Kidney capillary endothelial cell (primary cell): Measurements from ENCODE around the gene MANF.
"Not testable (repeated sequence)": the region's sequence is repeated elsewhere in the genome, so short reads cannot be mapped to it uniquely, and the experiment has no call there.

Experiments used
- DNase-seq: peaks from one replicate; pipeline ENCODE4 v3.0.0-alpha.2; 2018; ENCODE audit warnings: low spot score

MANF gene

GRCh38 chr3:51384726-51385473 lies at the start of gene MANF:
TSS of gene MANF (plus strand) at chr3:51385291. CDS start at chr3:51385343, 52 bp downstream.
- peak; percentile 96 for DNase-seq

- no peak for DNase-seq
These were observed 48.8 kb upstream of the MANF start for GRCh38 chr3:51336261-51336660.

DNA sequence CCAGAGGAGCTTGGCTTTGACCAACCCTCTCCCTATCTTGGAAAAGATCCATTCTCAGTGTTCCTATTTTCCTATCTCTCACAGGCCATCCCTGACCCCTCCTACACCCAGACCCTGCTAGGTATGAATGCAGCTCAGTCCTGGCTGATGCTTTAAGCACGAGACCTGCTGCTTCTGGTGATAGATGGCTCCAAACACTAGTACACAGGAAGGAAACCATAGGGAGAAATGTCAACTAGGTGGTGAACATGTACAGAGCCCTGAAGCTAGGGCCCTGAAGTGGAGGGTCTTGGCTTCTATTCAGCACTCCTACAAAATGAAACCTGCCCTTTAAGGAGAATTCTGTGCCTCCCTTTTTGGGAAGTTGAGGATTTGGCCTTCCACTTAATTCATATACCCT lies 47.4 kb upstream of the MANF start:
- no peak for DNase-seq

- no peak for DNase-seq
These were observed 46.5 kb upstream of the MANF start for GRCh38 chr3:51338632-51339031.

DNA sequence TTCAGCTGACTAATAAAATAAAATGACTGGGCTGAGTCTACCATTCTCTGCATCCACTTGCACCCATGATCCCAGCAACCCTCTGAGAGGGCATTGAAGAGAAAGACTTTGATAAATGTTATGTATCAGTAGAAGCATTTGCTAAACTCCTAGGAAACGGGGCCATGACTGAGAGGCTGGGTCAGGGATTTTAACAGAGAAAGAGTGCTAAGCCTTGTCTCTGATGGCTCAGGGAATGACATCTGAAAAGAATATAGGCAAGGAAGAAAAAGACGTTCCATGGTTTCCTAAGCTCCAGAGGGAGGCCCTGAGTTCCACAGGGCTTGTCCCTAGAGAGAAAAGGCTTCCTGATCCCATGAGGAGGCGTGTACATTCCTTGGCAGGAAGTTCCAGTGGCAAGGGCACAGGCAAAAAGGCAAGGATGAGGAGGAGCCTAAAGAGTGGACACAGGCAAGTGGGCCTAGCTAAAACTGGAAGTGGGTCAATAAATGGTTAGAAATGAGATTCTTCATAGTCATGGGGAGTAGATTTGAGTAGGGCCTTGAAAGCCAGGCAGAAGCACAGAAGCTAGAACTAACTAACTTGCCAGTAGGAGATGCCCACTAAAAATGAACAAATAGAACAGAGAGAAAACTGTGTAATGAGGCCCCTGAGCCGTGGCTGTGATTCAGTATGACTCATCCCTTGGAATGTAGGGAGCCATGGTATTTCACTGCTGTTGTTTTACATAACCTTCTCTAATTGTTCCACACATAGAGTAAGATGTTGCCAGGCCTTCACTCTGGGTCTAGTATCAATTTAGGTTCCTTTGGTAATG lies 44.9 kb upstream of the MANF start:
- DNase-seq, result peak; percentile 90

DNA sequence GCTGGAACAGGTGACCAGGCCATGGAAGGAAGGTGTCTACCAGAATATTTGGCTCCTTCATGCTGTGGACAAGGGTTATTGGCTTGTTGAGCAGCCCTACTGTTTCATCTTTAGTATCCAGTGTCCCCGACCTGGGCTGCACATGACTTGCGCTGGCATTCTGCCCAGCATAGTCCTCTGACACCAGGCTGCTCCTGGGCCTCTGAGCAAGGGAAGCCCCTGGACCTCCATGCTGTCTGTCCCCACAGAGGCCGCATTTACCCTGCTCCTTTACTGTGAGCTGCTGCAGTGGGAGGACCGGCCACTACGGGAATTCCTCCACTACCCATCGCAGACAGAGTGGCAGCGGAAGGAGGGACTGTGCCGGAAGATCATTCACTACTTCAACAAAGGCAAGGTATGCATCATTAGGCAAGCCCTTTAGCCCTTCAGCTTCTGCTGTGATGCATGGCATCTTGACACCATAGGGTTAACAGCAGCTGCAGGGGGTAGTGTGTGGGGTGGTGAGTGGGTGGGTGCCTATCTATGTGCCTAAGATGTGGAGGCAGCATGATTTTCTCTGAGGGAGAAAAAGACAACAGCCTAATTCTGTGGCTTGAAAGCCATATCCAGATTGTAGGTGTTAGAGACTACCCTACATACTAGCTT lies 44.0 kb upstream of the MANF start:
- peak; percentile 15 for DNase-seq

GRCh38 chr3:51343918-51344687 lies 41.0 kb upstream of the MANF start:
- DNase-seq, result no peak

DNA sequence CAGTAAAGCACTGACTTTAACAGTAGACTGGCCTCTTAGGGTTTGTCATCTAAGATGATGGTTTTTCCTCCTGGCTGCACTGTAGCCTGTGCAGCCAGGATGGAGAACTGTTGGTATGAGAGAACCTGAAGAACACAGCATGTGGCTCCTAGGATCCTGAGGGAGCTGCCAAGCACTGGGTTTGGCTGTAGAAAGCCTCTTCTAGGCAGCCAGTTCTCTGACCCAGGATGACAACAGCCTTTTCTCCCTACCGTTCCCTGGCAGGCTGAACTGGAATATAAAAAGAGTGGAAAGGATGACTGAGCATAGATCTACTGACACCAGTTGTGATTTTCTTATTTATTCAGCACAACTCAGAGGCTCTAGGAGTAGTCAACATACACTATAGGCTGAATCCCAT lies 34.3 kb upstream of the MANF start:
- DNase-seq, result no peak

GRCh38 chr3:51353131-51353530 lies 32.0 kb upstream of the MANF start:
- no peak for DNase-seq

DNA sequence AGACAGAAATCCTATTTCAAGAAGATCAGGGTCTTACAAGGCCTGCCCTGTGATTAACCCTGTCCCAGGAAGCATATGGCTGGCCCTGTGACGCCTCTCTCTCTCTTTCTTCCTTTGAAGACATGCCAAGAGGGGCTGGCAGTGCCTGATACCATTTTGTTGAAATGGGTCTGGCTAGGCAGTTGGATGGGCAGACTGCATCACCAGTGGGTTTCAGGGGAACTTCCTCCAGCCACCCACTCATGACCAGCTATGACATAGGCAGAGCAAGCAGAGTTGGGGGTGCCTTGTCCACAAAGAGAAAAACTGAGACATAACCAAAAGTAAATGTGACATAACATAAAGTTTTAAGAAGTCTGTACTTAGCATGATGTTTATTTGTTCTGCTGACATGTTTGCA lies 31.4 kb upstream of the MANF start:
- DNase-seq, result peak; percentile 23

GRCh38 chr3:51354172-51354571 lies 30.9 kb upstream of the MANF start:
- DNase-seq, result no peak

- DNase-seq, result no peak
These were observed 30.1 kb upstream of the MANF start for GRCh38 chr3:51354731-51355615.

DNA sequence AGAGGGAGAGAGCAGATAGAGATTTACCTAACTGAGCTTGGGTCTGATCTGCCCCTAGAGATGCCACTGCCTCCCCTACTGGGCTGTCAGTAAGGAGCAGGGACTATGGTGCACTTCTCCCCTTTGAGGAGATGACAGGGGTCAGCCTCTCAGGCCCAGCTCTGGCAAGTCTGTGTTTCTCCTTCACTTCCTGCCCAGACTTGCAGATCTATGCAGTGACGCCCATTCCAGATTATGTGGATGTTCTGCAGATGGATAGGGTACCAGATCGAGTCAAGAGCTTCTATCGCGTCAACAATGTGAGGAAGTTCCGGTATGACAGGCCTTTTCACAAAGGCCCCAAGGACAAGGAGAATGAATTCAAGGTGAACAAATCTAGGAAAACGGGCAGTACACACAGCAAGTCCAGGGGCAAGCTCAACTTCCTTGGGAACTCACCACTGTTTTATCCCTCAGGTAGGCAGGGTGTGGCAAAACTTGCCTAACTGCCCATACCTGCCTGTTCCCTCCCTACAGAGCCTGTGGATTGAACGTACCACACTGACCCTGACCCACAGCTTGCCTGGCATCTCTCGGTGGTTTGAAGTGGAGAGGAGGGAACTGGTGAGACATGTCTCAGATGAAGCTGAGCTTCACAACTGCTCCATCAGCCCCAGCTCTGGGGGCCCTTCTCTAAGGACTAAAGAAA lies 29.1 kb upstream of the MANF start:
- DNase-seq, result no peak

- DNase-seq, result no peak
These were observed 27.2 kb upstream of the MANF start for GRCh38 chr3:51357856-51358255.

DNA sequence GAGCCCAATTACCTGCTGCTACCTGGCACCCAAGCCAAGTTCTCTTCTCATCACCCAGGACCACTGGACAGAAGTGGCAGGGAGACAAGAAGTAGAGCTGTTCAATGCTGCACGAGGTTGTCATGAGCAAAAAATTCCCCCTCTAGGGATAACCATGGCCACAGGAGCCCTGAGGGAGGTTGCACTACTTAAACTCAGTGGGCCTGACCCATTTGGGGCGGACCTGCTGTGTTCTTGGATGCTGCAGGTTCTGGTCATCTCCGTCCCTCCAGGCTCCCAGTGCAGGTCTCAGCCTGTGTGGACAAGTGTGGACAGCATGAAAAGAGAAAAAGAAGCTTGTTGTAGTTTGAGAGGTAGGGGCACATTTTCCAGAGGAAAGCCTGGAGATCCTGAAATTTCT lies 26.1 kb upstream of the MANF start:
- no peak for DNase-seq

DNA sequence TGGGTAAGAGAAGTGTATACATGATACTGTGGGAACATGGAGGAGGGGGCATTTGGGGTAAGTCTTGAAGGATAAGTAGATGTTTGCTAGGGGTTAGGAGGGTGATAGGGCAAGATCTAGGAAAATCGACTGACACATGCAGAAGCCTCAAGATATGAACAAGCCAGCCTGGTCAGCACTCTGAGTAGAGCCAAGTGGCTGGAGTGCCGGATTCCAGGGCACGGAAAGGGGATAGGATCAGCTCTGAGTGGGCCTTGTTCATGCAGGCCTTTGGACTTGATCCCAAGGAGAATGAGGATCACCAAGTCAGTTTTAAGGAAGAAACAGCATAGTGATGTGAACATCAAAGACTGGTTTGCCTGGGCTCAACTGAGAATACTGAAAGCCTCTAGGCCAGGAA lies 24.3 kb upstream of the MANF start:
- DNase-seq, result no peak

GRCh38 chr3:51361746-51362145 lies 23.3 kb upstream of the MANF start:
- DNase-seq, result no peak

DNA sequence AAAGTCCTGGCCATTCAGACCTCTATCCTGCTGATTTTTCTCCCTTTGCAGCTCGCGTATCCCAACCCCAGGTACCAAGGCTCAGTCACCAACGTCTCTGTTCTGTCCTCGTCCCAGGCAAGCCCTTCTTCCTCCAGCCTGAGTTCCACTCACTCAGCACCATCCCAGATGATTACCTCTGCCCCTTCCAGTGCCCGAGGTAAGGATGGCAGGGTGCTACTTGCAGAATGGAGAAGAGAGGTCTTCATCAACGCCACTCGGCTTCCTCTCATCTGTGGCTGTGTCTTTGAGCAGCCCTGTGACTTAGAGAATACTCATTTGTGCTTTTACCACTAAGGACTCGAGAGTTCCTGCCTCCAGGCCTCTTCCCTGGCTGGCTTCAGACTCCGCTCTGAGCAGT lies 22.6 kb upstream of the MANF start:
- no peak for DNase-seq

- DNase-seq, result not testable (repeated sequence)
These were observed 16.8 kb upstream of the MANF start for GRCh38 chr3:51368276-51368675.

- peak; percentile 68 for DNase-seq
These were observed 13.0 kb upstream of the MANF start for GRCh38 chr3:51371943-51372557.
